ENCODE data around the gene SHISAL1.

- TF ChIP-seq CTCF (IDR thresholded peaks at IDR 0.05), result no peak
- no peak for TF ChIP-seq POLR2A (IDR thresholded peaks at IDR 0.05)
- TF ChIP-seq EP300 (IDR thresholded peaks at IDR 0.05), result no peak
- no peak for TF ChIP-seq POLR2AphosphoS5 (IDR thresholded peaks at IDR 0.05)
These were observed 17.3 kb downstream of the SHISAL1 start for GRCh38 chr22:44295406-44295805.
